Measurements from ENCODE around the gene NUP107. TPM values are rescaled to one million over a fixed set of nuclear protein-coding genes. Genes with fewer than 3 reads are reported as not detected.

The NUP107 gene
- total RNA-seq, 1 donor from 2014 or later, result 66.3 TPM

DNA sequence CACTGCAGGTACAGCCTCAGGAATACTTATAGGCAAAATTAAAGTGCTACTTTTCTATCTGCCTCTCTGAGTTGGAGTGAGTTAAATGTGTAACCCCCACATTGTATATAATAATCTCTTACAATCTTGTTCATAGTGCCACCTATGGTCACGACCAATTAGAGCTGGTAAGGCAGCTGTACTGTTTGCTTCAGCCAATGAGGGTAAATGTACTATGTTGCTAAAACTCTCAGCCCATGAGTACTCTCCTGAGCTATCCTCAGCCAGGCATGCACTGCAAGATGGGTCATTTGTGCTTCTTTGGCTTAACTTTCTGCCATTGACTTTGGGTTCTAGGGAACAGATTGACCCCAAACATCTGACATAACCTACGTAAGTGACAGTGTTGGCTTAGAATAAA lies 106.2 kb downstream of the NUP107 start:
- H3K4me3 Mint-ChIP-seq (ENCODE audit: unreplicated experiment), result no peak overlapping the region
- TF ChIP-seq, protein P1, sequence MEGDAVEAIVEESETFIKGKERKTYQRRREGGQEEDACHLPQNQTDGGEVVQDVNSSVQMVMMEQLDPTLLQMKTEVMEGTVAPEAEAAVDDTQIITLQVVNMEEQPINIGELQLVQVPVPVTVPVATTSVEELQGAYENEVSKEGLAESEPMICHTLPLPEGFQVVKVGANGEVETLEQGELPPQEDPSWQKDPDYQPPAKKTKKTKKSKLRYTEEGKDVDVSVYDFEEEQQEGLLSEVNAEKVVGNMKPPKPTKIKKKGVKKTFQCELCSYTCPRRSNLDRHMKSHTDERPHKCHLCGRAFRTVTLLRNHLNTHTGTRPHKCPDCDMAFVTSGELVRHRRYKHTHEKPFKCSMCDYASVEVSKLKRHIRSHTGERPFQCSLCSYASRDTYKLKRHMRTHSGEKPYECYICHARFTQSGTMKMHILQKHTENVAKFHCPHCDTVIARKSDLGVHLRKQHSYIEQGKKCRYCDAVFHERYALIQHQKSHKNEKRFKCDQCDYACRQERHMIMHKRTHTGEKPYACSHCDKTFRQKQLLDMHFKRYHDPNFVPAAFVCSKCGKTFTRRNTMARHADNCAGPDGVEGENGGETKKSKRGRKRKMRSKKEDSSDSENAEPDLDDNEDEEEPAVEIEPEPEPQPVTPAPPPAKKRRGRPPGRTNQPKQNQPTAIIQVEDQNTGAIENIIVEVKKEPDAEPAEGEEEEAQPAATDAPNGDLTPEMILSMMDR (IDR thresholded peaks at IDR 0.05; ENCODE audit: unreplicated experiment), result no peak
- H3K4me1 Mint-ChIP-seq (ENCODE audit: unreplicated experiment), result peaks cover 6% of the 10 kb centered on the region
- H3K9me3 Mint-ChIP-seq (ENCODE audit: unreplicated experiment), result no peaks in the 10 kb centered on the region
- H3K27ac Mint-ChIP-seq (ENCODE audit: unreplicated experiment), result no peak overlapping the region
- no peaks in the 10 kb centered on the region for H3K36me3 Mint-ChIP-seq (ENCODE audit: low read depth, unreplicated experiment)
- no peaks in the 10 kb centered on the region for H3K27me3 Mint-ChIP-seq (ENCODE audit: unreplicated experiment)
- DNase-seq (ENCODE audit: low spot score), result peak; percentile 34

DNA sequence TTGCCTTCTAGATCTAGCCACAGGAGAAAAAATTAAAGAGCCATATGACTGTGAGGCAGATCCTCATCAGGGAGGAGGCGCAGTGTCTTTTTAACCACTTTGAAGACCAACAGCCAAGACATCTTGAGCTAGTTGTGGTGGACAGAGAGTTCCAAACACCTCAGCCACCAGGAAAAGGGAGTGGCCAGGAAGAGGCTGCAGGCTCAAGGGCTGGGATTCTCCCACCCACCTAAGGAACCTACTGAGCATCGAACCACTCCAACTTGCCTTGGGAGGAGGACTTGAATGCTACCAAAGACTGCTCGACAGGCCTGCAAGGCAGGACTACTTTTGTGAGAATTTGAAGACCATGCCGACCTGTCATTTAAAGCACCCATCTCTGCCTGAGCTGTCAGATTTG lies 106.7 kb downstream of the NUP107 start:
- Mint-ChIP-seq H3K27me3 (ENCODE audit: unreplicated experiment) (no peaks in the 10 kb centered on the region), H3K9me3 (ENCODE audit: unreplicated experiment) (no peaks in the 10 kb centered on the region), H3K27ac (ENCODE audit: unreplicated experiment) (no peak overlapping the region), H3K36me3 (ENCODE audit: low read depth, unreplicated experiment) (no peaks in the 10 kb centered on the region), H3K4me3 (ENCODE audit: unreplicated experiment) (no peak overlapping the region), H3K4me1 (ENCODE audit: unreplicated experiment) (peaks cover 4% of the 10 kb centered on the region)
- TF ChIP-seq, protein P1 (IDR thresholded peaks at IDR 0.05; ENCODE audit: unreplicated experiment), result no peak
- no peak for DNase-seq (ENCODE audit: low spot score)

DNA sequence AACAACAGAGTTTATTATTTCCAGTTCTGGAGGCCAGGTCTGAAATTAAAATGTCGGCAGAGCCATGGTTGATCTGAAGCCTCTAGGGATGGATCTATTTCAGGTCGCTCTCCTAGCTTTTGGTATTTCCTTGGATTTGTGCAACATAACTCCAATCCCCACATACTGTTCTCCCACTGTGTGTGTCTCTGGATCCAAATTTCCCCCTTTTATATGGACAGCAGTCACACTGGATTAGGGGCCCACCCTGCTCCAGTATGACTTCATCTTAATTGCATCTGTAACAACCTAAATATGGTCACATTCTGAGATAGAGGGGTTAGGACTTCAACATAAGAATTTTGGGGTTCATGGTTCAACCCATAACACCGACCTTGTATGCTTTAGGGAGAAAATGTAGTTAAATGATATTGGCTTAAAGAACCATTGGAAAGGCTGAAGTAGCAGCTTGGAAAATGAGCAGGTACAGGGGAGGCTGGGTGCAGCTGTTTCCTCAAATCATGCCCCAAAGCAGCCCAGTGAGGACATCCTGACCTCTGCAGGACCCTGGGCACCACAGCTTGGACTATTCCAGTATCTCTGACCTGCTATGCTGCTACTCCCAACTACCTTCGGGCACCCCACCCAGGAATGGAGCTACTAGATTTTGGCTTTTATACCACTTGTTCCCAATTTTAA lies 107.3 kb downstream of the NUP107 start:
- TF ChIP-seq, protein P1 (IDR thresholded peaks at IDR 0.05; ENCODE audit: unreplicated experiment), result no peak
- H3K27ac Mint-ChIP-seq (ENCODE audit: unreplicated experiment), result no peak overlapping the region
- H3K9me3 Mint-ChIP-seq (ENCODE audit: unreplicated experiment), result no peaks in the 10 kb centered on the region
- no peaks in the 10 kb centered on the region for H3K36me3 Mint-ChIP-seq (ENCODE audit: low read depth, unreplicated experiment)
- peaks cover 4% of the 10 kb centered on the region for H3K4me1 Mint-ChIP-seq (ENCODE audit: unreplicated experiment)
- peaks cover 1% of the 10 kb centered on the region for H3K27me3 Mint-ChIP-seq (ENCODE audit: unreplicated experiment)
- DNase-seq (ENCODE audit: low spot score), result no peak
- no peak overlapping the region for H3K4me3 Mint-ChIP-seq (ENCODE audit: unreplicated experiment)

DNA sequence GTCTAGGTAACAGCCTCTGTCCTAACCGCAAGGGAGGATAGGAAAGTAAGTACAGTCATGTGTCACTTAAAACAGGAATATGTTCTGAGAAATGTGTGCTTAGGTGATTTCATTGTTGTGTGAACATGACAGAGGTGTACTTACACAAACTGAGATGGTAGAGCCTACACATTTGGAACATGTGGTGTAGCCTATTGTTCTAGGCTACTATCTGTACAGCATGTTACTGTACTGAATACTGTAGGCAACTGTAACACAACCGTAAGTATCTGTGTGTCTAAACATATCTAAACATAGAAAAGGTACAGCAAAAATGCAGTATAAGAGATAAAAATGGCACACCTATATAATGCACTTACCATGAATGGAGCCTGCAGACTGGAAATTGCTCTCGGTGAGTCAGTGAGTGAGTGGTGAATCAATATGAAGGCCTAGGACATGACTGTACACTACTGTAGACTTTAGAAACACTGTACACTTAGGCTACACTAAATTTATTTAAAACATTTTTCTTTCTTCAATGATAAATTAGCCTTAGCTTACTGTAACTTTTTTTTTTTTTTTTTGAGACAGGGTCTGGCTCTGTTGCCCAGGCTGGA lies 108.0 kb downstream of the NUP107 start:
- DNase-seq (ENCODE audit: low spot score), result no peak
- Mint-ChIP-seq H3K27me3 (ENCODE audit: unreplicated experiment) (peaks cover 1% of the 10 kb centered on the region), H3K27ac (ENCODE audit: unreplicated experiment) (no peak overlapping the region), H3K4me3 (ENCODE audit: unreplicated experiment) (no peak overlapping the region), H3K36me3 (ENCODE audit: low read depth, unreplicated experiment) (no peaks in the 10 kb centered on the region), H3K4me1 (ENCODE audit: unreplicated experiment) (peaks cover 4% of the 10 kb centered on the region), H3K9me3 (ENCODE audit: unreplicated experiment) (no peaks in the 10 kb centered on the region)
- TF ChIP-seq, protein P1 (IDR thresholded peaks at IDR 0.05; ENCODE audit: unreplicated experiment), result no peak

Other genes with a start within 250 kb of the NUP107 start
- 206 TPM for gene RAP1B, start 76.1 kb upstream of the NUP107 start, total RNA-seq (ENCODE audit: unreplicated experiment)
- gene SLC35E3, start 59.2 kb downstream of the NUP107 start, total RNA-seq (ENCODE audit: unreplicated experiment), result 10.5 TPM
- gene MDM2, start 121.2 kb downstream of the NUP107 start, total RNA-seq (ENCODE audit: unreplicated experiment), result 113 TPM
- 3.6 TPM for gene CPM, start 246.2 kb downstream of the NUP107 start, total RNA-seq (ENCODE audit: unreplicated experiment)